NCI-H510A (cell line): ENCODE data around the gene HES7.

Experiments used
- DNase-seq: peaks from one replicate; lab custom pipeline; 2025; lab: John Stamatoyannopoulos, UW

Gene HES7

GRCh38 chr17:8142887-8143580, 19.1 kb upstream of the HES7 start:
- DNase-seq: no peak

- no peak for DNase-seq
Observed at GRCh38 chr17:8142158-8142886, 18.4 kb upstream of the HES7 start.

- no peak for DNase-seq
Observed at GRCh38 chr17:8141741-8142140, 17.8 kb upstream of the HES7 start.

GRCh38 chr17:8141045-8141444, 17.1 kb upstream of the HES7 start:
- DNase-seq: no peak

- DNase-seq: no peak
Observed at GRCh38 chr17:8140065-8141029, 16.4 kb upstream of the HES7 start.

GRCh38 chr17:8138672-8139371, 14.9 kb upstream of the HES7 start:
- peak; percentile 87 for DNase-seq

- DNase-seq: no peak
Observed at GRCh38 chr17:8138374-8138671, 14.4 kb upstream of the HES7 start.

- DNase-seq: no peak
Observed at GRCh38 chr17:8137645-8138373, 13.9 kb upstream of the HES7 start.

GRCh38 chr17:8133941-8134340, 10.0 kb upstream of the HES7 start:
- DNase-seq: no peak

- DNase-seq: no peak
Observed at GRCh38 chr17:8133399-8133798, 9.5 kb upstream of the HES7 start.

- no peak for DNase-seq
Observed at GRCh38 chr17:8131844-8132441, 8.0 kb upstream of the HES7 start.

GRCh38 chr17:8128125-8128784, 4.3 kb upstream of the HES7 start:
- DNase-seq: no peak

GRCh38 chr17:8126491-8127066, 2.7 kb upstream of the HES7 start:
- peak; percentile 59 for DNase-seq

GRCh38 chr17:8125947-8126490, 2.1 kb upstream of the HES7 start:
- no peak for DNase-seq

GRCh38 chr17:8125154-8125946, 1.4 kb upstream of the HES7 start:
- DNase-seq: no peak

- DNase-seq: no peak
Observed at GRCh38 chr17:8124350-8125153, 646 bp upstream of the HES7 start.

- DNase-seq: no peak
Observed at GRCh38 chr17:8122924-8123694, 797 bp downstream of the HES7 start.
